MM.1S (cell line): ENCODE results near the gene AFG3L2.

Experiments
- CTCF ChIP-seq: fragments of 300-600 bp; sonication (generic); IDR thresholded peaks from 2 replicates; pipeline ENCODE4 v1.5.1; 2016; ENCODE audit warnings: antibody characterized with exemption, low read length, mixed read lengths
- EZH2phosphoT487 ChIP-seq: fragments of 300-600 bp; sonication (generic); IDR thresholded peaks from 2 replicates; pipeline ENCODE4 v1.6.1; 2018; ENCODE audit warnings: antibody characterized with exemption, low read length

- TF ChIP-seq CTCF (no peak), EZH2phosphoT487 (no peak)
These were observed 7.2 kb upstream of the AFG3L2 start for GRCh38 chr18:12384261-12384660.
